ENCODE data around the gene MINK1.
A peak's percentile ranks its signal among the peaks of the same experiment; 100 is the strongest.
"Not testable (repeated sequence)": the region's sequence is repeated elsewhere in the genome, so short reads cannot be mapped to it uniquely, and the experiment has no call there.

The MINK1 gene

DNA sequence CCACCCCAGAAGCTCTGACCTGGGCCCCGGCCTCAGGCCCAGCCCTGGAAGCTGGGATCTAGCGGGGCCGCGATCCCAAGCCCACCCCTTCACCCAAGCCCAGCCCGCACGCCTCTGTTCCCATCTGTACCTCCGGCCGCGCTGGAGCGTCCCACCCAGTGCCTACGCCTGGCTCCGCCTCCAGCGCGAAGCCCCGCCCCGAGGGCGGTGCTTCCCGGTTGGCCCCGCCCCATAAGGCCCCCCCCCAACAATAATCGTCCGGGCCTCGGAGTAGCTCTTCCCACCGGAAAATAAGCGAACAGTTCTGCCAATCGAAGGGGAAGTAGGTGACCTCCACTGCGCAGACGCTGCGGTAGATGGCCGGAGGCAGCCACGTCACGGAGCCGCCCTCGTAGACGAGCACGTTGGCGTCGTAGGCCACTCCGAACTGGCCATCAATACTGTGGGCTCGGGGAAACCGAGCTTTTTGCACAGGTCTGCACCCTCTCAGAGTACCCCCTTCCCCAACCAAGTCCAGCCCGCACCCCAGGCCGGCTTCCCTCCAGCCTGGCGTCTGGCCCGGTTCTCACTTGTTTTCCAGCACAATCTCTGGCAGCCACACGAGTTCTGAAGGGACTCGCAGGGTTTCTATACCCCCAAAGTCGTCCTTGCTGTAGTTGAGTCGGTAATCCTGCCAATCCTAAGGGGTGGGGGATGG lies 68.7 kb downstream of the MINK1 start:
- H3K4me2 ChIP-seq (ENCODE audit: low read length): no peak overlapping the region
- H4K91ac ChIP-seq (ENCODE audit: low read depth, low read length): no peak overlapping the region
- H3K18ac ChIP-seq (ENCODE audit: low read length): no peak overlapping the region
- no peak overlapping the region for H2BK120ac ChIP-seq (ENCODE audit: insufficient read depth, low read length, poor library complexity)
- H2BK12ac ChIP-seq (ENCODE audit: low read length): no peak overlapping the region
- no peak overlapping the region for H2AFZ ChIP-seq (ENCODE audit: insufficient read depth, low read length, poor library complexity)
- no peaks in the 10 kb centered on the region for H3K27me3 ChIP-seq (ENCODE audit: insufficient read depth, low read length)
- WGBS (ENCODE audit: extremely low coverage, insufficient coverage, insufficient read length): no CpG with 5 or more reads among the region's 48 CpGs
- H4K8ac ChIP-seq (ENCODE audit: low read depth, low read length): no peak overlapping the region
- no peak overlapping the region for H4K12ac ChIP-seq (ENCODE audit: low read depth, low read length)
- H3K9ac ChIP-seq (ENCODE audit: low read length): no peak overlapping the region
- no peak overlapping the region for H3K4me3 ChIP-seq (ENCODE audit: low read depth, low read length)
- no peak overlapping the region for H2BK5ac ChIP-seq (ENCODE audit: low read depth, low read length, poor library complexity)
- peak; percentile 24 to 49 for DNase-seq
- H3K23ac ChIP-seq (ENCODE audit: low read length): no peak overlapping the region
- H3K14ac ChIP-seq (ENCODE audit: low read length): no peak overlapping the region
- no peaks in the 10 kb centered on the region for H3K9me3 ChIP-seq (ENCODE audit: insufficient read depth, low read depth, low read length)
- peaks cover 33 to 47% of the 10 kb centered on the region in 2 experiments for H3K36me3 ChIP-seq (ENCODE audit: control insufficient read depth in 1 of 2, insufficient read depth in 2 of 2, low read length in 2 of 2)
- H3K79me2 ChIP-seq (ENCODE audit: control insufficient read depth, insufficient read depth, low read length, poor library complexity): no peaks in the 10 kb centered on the region
- no peaks in the 10 kb centered on the region for H3K79me1 ChIP-seq (ENCODE audit: low read length)
- H3K4me1 ChIP-seq (ENCODE audit: control insufficient read depth in 1 of 2, insufficient read depth in 2 of 2, low read length in 2 of 2): no peaks in the 10 kb centered on the region
- no peak overlapping the region for H3K27ac ChIP-seq (ENCODE audit: low read depth, low read length)
- no peak overlapping the region for H3K4ac ChIP-seq (ENCODE audit: low read depth, low read length)
- no peak overlapping the region for H2AK5ac ChIP-seq (ENCODE audit: low read length)

DNA sequence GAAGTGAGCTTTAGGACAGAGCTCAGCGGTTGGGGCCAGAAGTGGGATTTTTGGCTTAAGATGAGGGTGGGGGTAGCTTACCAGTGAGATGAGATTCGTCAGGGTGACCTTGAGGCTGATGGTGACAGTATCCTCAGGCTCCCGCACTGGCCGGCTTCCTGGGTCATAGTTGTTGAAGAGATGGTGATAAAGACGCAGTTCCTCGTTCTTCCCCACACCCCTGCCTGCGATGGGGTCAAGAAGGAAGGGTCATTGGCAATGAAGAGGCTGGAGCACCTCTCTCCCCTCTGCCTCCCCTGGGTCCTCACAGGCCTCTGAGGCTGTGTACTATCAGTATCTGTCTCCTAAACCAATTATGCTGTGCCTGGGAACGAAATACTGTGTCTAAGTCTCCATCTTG lies 69.4 kb downstream of the MINK1 start:
- Histone ChIP-seq H3K79me2 (ENCODE audit: control insufficient read depth, insufficient read depth, low read length, poor library complexity) (no peaks in the 10 kb centered on the region), H4K91ac (ENCODE audit: low read depth, low read length) (no peak overlapping the region), H4K8ac (ENCODE audit: low read depth, low read length) (no peak overlapping the region), H2BK5ac (ENCODE audit: low read depth, low read length, poor library complexity) (no peak overlapping the region), H3K14ac (ENCODE audit: low read length) (no peak overlapping the region), H3K36me3 (ENCODE audit: control insufficient read depth in 1 of 2, insufficient read depth in 2 of 2, low read length in 2 of 2) (peaks cover 26 to 40% of the 10 kb centered on the region in 2 experiments), H3K27me3 (ENCODE audit: insufficient read depth, low read length) (no peaks in the 10 kb centered on the region), H3K18ac (ENCODE audit: low read length) (no peak overlapping the region), H3K4ac (ENCODE audit: low read depth, low read length) (no peak overlapping the region), H3K9me3 (ENCODE audit: insufficient read depth, low read depth, low read length) (no peaks in the 10 kb centered on the region), H2BK12ac (ENCODE audit: low read length) (no peak overlapping the region), H4K12ac (ENCODE audit: low read depth, low read length) (no peak overlapping the region), H3K4me3 (ENCODE audit: low read depth, low read length) (no peak overlapping the region), H3K4me2 (ENCODE audit: low read length) (no peak overlapping the region), H2BK120ac (ENCODE audit: insufficient read depth, low read length, poor library complexity) (no peak overlapping the region), H2AFZ (ENCODE audit: insufficient read depth, low read length, poor library complexity) (no peak overlapping the region), H3K79me1 (ENCODE audit: low read length) (no peaks in the 10 kb centered on the region), H3K4me1 (ENCODE audit: control insufficient read depth in 1 of 2, insufficient read depth in 2 of 2, low read length in 2 of 2) (no peaks in the 10 kb centered on the region), H3K27ac (ENCODE audit: low read depth, low read length) (no peak overlapping the region), H3K9ac (ENCODE audit: low read length) (no peak overlapping the region), H3K23ac (ENCODE audit: low read length) (no peak overlapping the region), H2AK5ac (ENCODE audit: low read length) (no peak overlapping the region)
- WGBS (ENCODE audit: extremely low coverage, insufficient coverage, insufficient read length): no CpG with 5 or more reads among the region's 8 CpGs
- no peak for DNase-seq

DNA sequence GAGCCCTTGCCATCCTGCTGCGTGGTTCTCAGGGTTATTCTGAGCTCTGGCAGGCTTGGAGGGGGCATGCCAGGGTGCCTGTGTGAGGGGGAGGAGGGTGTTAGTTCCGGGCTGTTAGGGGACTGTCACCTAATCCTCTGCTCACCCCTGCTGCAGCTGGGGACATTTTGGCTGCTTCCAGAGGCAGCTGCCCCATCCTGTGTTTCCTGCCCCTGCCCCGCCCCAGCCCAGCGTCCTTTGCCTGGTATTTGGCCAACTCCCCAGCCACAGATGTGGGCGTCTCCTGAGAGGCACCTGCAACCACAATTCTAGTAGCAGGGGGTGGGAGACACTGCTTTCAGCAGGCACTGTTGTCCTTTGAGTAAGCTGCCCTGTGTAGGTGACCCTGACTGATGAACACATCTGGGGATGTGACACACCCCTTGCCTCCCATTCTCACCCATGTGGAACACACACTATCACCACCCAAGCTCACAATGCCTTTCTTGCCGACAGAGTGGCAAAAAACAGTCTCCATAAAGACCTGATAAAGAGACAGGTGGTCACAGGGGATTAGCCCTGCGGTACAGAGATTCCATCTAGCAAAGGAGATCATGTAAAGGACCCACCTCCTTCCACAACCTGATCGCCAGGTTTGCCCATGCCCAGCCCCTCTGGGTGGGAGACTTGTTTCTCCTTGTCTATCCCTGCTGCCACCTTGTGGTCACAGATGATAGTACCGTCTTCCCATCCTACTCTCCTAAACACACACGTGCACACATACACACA lies 70.1 kb downstream of the MINK1 start, which contains the start of gene CHRNE:
Gene CHRNE (minus strand): TSS at position 48 of the 768 bp plus-strand sequence. CDS start 35 bp downstream, at position 13.
- no peak within 1 kb of the TSS for H2AFZ ChIP-seq (ENCODE audit: insufficient read depth, low read length, poor library complexity)
- H2BK5ac ChIP-seq (ENCODE audit: low read depth, low read length, poor library complexity): no peak within 1 kb of the TSS
- H3K4me1 ChIP-seq (ENCODE audit: control insufficient read depth in 1 of 2, insufficient read depth in 2 of 2, low read length in 2 of 2): peaks cover 0 to 2% of the 10 kb centered on the region in 2 experiments
- no peak within 1 kb of the TSS for H3K18ac ChIP-seq (ENCODE audit: low read length)
- H2BK120ac ChIP-seq (ENCODE audit: insufficient read depth, low read length, poor library complexity): no peak within 1 kb of the TSS
- H3K14ac ChIP-seq (ENCODE audit: low read length): no peak within 1 kb of the TSS
- no peaks in the 10 kb centered on the region for H3K9me3 ChIP-seq (ENCODE audit: insufficient read depth, low read depth, low read length)
- H3K36me3 ChIP-seq (ENCODE audit: control insufficient read depth in 1 of 2, insufficient read depth in 2 of 2, low read length in 2 of 2): peaks cover 24 to 35% of the 10 kb centered on the region in 2 experiments
- H3K27ac ChIP-seq (ENCODE audit: low read depth, low read length): no peak within 1 kb of the TSS
- peaks cover 2% of the 10 kb centered on the region for H3K79me1 ChIP-seq (ENCODE audit: low read length)
- H4K12ac ChIP-seq (ENCODE audit: low read depth, low read length): no peak within 1 kb of the TSS
- H2BK12ac ChIP-seq (ENCODE audit: low read length): no peak within 1 kb of the TSS
- H3K23ac ChIP-seq (ENCODE audit: low read length): no peak within 1 kb of the TSS
- no peaks in the 10 kb centered on the region for H3K27me3 ChIP-seq (ENCODE audit: insufficient read depth, low read length)
- no peak within 1 kb of the TSS for H3K4me2 ChIP-seq (ENCODE audit: low read length)
- H3K9ac ChIP-seq (ENCODE audit: low read length): no peak within 1 kb of the TSS
- no peak within 1 kb of the TSS for H4K91ac ChIP-seq (ENCODE audit: low read depth, low read length)
- H3K4me3 ChIP-seq (ENCODE audit: low read depth, low read length): no peak within 1 kb of the TSS
- H2AK5ac ChIP-seq (ENCODE audit: low read length): no peak within 1 kb of the TSS
- no peaks in the 10 kb centered on the region for H3K79me2 ChIP-seq (ENCODE audit: control insufficient read depth, insufficient read depth, low read length, poor library complexity)
- H3K4ac ChIP-seq (ENCODE audit: low read depth, low read length): no peak within 1 kb of the TSS
- DNase-seq: peak; percentile 88 to 94
- WGBS (ENCODE audit: extremely low coverage, insufficient coverage, insufficient read length): no CpG with 5 or more reads among the region's 10 CpGs
- H4K8ac ChIP-seq (ENCODE audit: low read depth, low read length): no peak within 1 kb of the TSS

DNA sequence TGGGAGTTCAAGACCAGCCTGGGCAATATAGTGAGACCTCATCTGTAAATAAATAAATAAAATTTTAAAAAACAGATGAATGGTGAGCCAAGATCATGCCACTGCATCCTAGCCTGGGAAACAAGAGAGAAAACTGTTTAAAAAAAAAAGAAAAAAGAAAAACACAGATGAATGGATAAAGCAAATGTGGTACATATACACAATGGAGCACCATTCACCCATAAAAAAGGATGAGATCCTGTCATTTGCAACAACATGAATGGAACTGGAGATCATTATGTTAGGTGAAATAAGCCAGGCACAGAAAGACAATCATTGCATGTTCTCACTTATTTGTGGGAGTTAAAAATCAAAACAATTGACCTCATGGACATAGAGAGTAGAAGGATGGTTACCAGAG lies 73.5 kb downstream of the MINK1 start:
- not testable (repeated sequence) for H3K9me3 ChIP-seq (ENCODE audit: insufficient read depth, low read depth, low read length); H3K36me3 ChIP-seq (ENCODE audit: control insufficient read depth in 1 of 2, insufficient read depth in 2 of 2, low read length in 2 of 2); H3K4me3 ChIP-seq (ENCODE audit: low read depth, low read length); H3K9ac ChIP-seq (ENCODE audit: low read length); H2AK5ac ChIP-seq (ENCODE audit: low read length); H2BK5ac ChIP-seq (ENCODE audit: low read depth, low read length, poor library complexity); H2BK12ac ChIP-seq (ENCODE audit: low read length); H4K91ac ChIP-seq (ENCODE audit: low read depth, low read length); H4K12ac ChIP-seq (ENCODE audit: low read depth, low read length); H3K27me3 ChIP-seq (ENCODE audit: insufficient read depth, low read length); H3K4me2 ChIP-seq (ENCODE audit: low read length); H3K27ac ChIP-seq (ENCODE audit: low read depth, low read length); H3K14ac ChIP-seq (ENCODE audit: low read length); H3K23ac ChIP-seq (ENCODE audit: low read length); DNase-seq; H2BK120ac ChIP-seq (ENCODE audit: insufficient read depth, low read length, poor library complexity); H3K4ac ChIP-seq (ENCODE audit: low read depth, low read length); H3K79me2 ChIP-seq (ENCODE audit: control insufficient read depth, insufficient read depth, low read length, poor library complexity); H2AFZ ChIP-seq (ENCODE audit: insufficient read depth, low read length, poor library complexity); H3K18ac ChIP-seq (ENCODE audit: low read length); H4K8ac ChIP-seq (ENCODE audit: low read depth, low read length)
- peaks cover 11% of the 10 kb centered on the region for H3K79me1 ChIP-seq (ENCODE audit: low read length)
- H3K4me1 ChIP-seq (ENCODE audit: control insufficient read depth in 1 of 2, insufficient read depth in 2 of 2, low read length in 2 of 2): peaks cover 8 to 14% of the 10 kb centered on the region in 2 experiments

Data from trophoblast cell (in vitro differentiated cells and primary cell).